ENCODE results near the gene EPB41L3. TPM values are rescaled to one million over a fixed set of nuclear protein-coding genes. Genes with fewer than 3 reads are reported as not detected.

Gene EPB41L3
- polyA plus RNA-seq, 1 experiment: 45.0 TPM

DNA sequence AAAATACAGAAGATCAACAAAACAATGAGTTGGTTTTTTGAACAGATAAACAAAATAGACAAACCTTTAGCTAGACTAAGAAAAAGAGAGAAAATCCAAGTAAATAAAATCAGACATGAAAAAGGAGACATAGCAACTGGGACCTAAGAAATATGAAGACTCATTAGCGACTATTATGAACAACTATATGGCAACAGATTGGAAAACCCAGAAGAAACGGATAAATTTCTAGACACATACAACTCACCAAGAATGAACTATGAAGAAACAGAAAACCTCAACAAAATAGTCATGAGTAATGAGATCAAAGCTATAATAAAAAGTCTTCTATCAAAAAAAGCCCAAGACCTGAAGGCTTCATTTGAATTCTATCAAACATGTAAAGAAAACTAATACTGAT, 59.3 kb downstream of the EPB41L3 start:
- Histone ChIP-seq H3K27ac (ENCODE audit: low read depth, low read length) (no peak overlapping the region), H3K27me3 (ENCODE audit: control insufficient read depth, insufficient read depth, low read length) (no peaks in the 10 kb centered on the region), H3K4me3 (ENCODE audit: low read depth, low read length) (no peak overlapping the region), H3K9me3 (ENCODE audit: control insufficient read depth, insufficient read depth, low read length) (no peaks in the 10 kb centered on the region)
- TF ChIP-seq, protein P1, sequence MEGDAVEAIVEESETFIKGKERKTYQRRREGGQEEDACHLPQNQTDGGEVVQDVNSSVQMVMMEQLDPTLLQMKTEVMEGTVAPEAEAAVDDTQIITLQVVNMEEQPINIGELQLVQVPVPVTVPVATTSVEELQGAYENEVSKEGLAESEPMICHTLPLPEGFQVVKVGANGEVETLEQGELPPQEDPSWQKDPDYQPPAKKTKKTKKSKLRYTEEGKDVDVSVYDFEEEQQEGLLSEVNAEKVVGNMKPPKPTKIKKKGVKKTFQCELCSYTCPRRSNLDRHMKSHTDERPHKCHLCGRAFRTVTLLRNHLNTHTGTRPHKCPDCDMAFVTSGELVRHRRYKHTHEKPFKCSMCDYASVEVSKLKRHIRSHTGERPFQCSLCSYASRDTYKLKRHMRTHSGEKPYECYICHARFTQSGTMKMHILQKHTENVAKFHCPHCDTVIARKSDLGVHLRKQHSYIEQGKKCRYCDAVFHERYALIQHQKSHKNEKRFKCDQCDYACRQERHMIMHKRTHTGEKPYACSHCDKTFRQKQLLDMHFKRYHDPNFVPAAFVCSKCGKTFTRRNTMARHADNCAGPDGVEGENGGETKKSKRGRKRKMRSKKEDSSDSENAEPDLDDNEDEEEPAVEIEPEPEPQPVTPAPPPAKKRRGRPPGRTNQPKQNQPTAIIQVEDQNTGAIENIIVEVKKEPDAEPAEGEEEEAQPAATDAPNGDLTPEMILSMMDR (IDR thresholded peaks at IDR 0.05; ENCODE audit: low read depth, low read length): no peak
- ChIA-PET POLR2A (interaction anchor here (0.6 kb wide), 1 partner anchor 19 kb away, joined by 3 read pairs; no protein-coding TSS in a partner anchor), CTCF (interaction anchor here (1.0 kb wide), 1 partner anchor 28 kb away, joined by 3 read pairs; no protein-coding TSS in a partner anchor)
- DNase-seq (ENCODE audit: low read depth, low spot score): no peak

DNA sequence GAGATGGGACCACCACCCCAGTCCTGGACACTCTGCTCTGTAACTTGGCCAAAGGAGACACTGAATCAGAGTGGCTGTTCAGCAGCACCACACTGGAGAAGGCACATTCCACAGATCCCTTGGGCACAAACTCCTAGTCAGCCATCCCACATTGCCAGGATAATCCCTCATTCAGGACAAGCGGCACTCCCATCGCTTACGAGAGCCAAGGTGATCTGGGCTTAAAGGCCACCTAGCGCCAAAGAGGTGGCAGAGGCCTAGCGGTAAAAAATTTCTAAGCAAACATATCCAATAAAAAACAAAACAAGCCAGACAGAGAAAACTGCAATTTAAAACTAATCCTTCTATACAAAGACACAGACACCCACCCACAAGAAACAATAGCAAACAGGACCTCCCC, 62.2 kb downstream of the EPB41L3 start:
- H3K27ac ChIP-seq (ENCODE audit: low read depth, low read length): no peak overlapping the region

DNA sequence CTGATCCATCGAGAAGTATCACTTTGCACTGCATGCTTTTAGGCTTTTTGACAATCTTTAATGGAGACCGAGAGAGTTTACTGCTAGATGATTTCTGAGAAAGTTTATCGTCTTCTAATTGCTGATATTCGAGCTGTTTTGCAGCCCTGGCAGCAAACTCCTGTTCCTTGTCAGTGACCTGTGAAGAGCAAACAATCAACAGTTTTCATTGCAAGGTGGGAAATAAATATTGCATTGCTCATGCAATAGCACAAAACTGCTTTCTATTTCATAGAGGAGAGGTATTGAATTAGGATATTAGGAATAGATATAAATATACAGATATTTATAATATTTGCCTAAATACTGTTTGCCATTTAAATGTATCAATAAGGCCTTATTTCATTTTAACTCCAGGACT, 65.5 kb downstream of the EPB41L3 start:
- H3K27ac ChIP-seq (ENCODE audit: low read depth, low read length): no peak overlapping the region
- no peak for DNase-seq (ENCODE audit: low read depth, low spot score)
- no peaks in the 10 kb centered on the region for H3K27me3 ChIP-seq (ENCODE audit: control insufficient read depth, insufficient read depth, low read length)
- no peak overlapping the region for H3K4me3 ChIP-seq (ENCODE audit: low read depth, low read length)
- ChIA-PET CTCF (no interaction called here), POLR2A (no interaction called here)
- H3K9me3 ChIP-seq (ENCODE audit: control insufficient read depth, insufficient read depth, low read length): no peaks in the 10 kb centered on the region
- TF ChIP-seq, protein P1 (IDR thresholded peaks at IDR 0.05; ENCODE audit: low read depth, low read length): no peak

More for the DNA sequence above, 62.2 kb downstream of the EPB41L3 start:
- TF ChIP-seq, protein P1 (IDR thresholded peaks at IDR 0.05; ENCODE audit: low read depth, low read length): no peak
- POLR2A ChIA-PET: no interaction called here
- Histone ChIP-seq H3K27me3 (ENCODE audit: control insufficient read depth, insufficient read depth, low read length) (no peaks in the 10 kb centered on the region), H3K9me3 (ENCODE audit: control insufficient read depth, insufficient read depth, low read length) (no peaks in the 10 kb centered on the region), H3K4me3 (ENCODE audit: low read depth, low read length) (no peak overlapping the region)
- CTCF ChIA-PET: interaction anchor here (1.4 kb wide), 1 partner anchor 65 kb away, joined by 4 read pairs; no protein-coding TSS in a partner anchor
- no peak for DNase-seq (ENCODE audit: low read depth, low spot score)

DNA sequence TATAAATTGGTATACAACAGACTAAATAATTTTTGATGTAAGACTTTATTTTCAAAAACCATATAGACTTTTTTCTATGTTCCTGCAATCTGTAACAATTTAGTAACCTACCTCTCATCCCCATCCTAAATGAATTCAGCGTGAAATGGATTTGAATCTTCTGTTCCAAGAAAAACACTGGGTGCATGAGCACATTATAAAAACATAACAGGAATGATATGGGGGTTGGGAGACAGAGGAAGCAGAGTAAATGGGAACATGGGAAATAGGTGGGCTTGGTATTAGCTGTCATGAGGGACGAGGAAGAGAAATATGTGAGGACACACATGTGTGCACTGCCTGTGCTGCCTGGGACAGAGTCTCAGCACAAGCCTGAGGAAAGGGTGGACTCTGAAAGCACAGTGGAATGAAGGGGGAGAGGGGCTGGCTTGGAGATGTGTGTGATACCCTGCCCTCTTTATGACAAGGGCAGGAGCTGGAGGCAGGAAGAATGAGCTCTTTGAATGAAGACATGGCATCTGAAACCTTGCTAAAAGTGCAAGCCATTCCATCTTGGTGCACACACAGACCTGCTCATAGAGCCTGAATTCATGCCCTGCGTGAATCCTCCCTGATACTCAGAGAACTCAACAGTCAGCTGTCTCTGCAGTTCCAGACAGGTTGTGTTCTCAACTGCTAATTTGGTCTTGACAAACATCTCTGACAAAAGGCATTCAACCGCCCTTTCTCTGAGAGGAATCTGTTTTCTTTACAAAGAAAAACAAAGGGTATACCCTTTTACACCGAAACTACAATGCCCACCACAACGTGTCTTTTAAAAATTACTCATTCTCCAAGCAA, 66.6 kb downstream of the EPB41L3 start:
- no peak for DNase-seq (ENCODE audit: low read depth, low spot score)
- no peaks in the 10 kb centered on the region for H3K9me3 ChIP-seq (ENCODE audit: control insufficient read depth, insufficient read depth, low read length)
- no peaks in the 10 kb centered on the region for H3K27me3 ChIP-seq (ENCODE audit: control insufficient read depth, insufficient read depth, low read length)
- no peak overlapping the region for H3K4me3 ChIP-seq (ENCODE audit: low read depth, low read length)
- TF ChIP-seq, protein P1 (IDR thresholded peaks at IDR 0.05; ENCODE audit: low read depth, low read length): no peak
- ChIA-PET POLR2A (no interaction called here), CTCF (no interaction called here)
- H3K27ac ChIP-seq (ENCODE audit: low read depth, low read length): no peak overlapping the region

DNA sequence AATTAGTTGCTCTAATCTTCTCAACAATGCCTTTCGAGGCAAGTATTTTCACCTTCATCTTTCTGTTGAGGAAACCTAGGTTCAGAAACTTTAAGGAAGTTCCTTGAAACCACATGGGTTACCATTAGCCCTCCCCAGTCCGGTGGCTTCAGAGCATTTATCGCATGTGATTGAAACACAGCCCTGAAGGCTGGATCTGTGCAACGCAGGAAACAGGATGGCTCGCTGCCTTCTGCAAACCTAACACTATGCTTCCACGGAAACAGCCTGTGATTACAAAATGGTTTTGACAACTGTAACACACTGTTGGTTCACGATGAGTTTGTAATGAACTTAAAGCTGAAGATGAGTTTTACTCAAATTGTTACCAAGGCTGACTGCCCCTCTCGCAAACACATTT, 68.5 kb downstream of the EPB41L3 start:
- POLR2A ChIA-PET: no interaction called here
- Histone ChIP-seq H3K27me3 (ENCODE audit: control insufficient read depth, insufficient read depth, low read length) (no peaks in the 10 kb centered on the region), H3K9me3 (ENCODE audit: control insufficient read depth, insufficient read depth, low read length) (no peaks in the 10 kb centered on the region), H3K27ac (ENCODE audit: low read depth, low read length) (no peak overlapping the region), H3K4me3 (ENCODE audit: low read depth, low read length) (no peak overlapping the region)
- DNase-seq (ENCODE audit: low read depth, low spot score): no peak
- CTCF ChIA-PET: no interaction called here
- TF ChIP-seq, protein P1 (IDR thresholded peaks at IDR 0.05; ENCODE audit: low read depth, low read length): no peak

Data from AG04450 (cell line).